Muscle layer of colon (tissue), 2 donors: Measurements from ENCODE around the gene ZNF79.

Experiments used
- H3K27ac ChIP-seq: one replicate; pipeline ENCODE4 v1.7.0; 2013; ENCODE audit warnings: low read depth, mild to moderate bottlenecking, low read length, moderate library complexity
- H3K27me3 ChIP-seq, 2 donors: one replicate each; pipeline ENCODE4 v1.7.0; 2013; ENCODE audit warnings: low read length in 2 of 2, mild to moderate bottlenecking in 2 of 2; ENCODE audit not compliant: insufficient read depth in 2 of 2, control insufficient read depth in 1 of 2
- H3K36me3 ChIP-seq: one replicate; pipeline ENCODE4 v1.7.0; 2013; ENCODE audit warnings: mild to moderate bottlenecking, low read length; ENCODE audit not compliant: insufficient read depth
- H3K4me1 ChIP-seq: one replicate; pipeline ENCODE4 v1.7.0; 2013; ENCODE audit warnings: mild to moderate bottlenecking, low read length; ENCODE audit not compliant: insufficient read depth
- H3K4me3 ChIP-seq, 2 donors: one replicate each; pipeline ENCODE4 v1.7.0; 2013; ENCODE audit warnings: low read length in 2 of 2, low read depth in 1 of 2, mild to moderate bottlenecking in 1 of 2, moderate library complexity in 1 of 2
- H3K9ac ChIP-seq: one replicate; pipeline ENCODE4 v1.7.0; 2013; ENCODE audit warnings: low read length
- H3K9me3 ChIP-seq: one replicate; pipeline ENCODE4 v1.7.0; 2013; ENCODE audit warnings: mild to moderate bottlenecking, low read length
- donor health status: abdominal sarcoma.
- donor health status: Adenocarcinoma of cecum.

ZNF79 gene

GRCh38 chr9:127423934-127424675 is at the start of gene ZNF79:
Gene ZNF79 (plus strand): TSS chr9:127424382. CDS start chr9:127424788, 406 bp downstream.
- peaks cover 9% of the 10 kb centered on the region for H3K36me3 ChIP-seq
- H3K4me3 ChIP-seq = peak within 1 kb of the TSS; percentile 93
- H3K27me3 ChIP-seq = no peaks in the 10 kb centered on the region
- H3K9ac ChIP-seq = peak within 1 kb of the TSS; percentile 69
- peaks cover 36% of the 10 kb centered on the region for H3K4me1 ChIP-seq
- H3K27ac ChIP-seq = peak within 1 kb of the TSS; percentile 64
- H3K9me3 ChIP-seq = no peaks in the 10 kb centered on the region

- no peaks in the 10 kb centered on the region for H3K9me3 ChIP-seq
- H3K36me3 ChIP-seq = no peaks in the 10 kb centered on the region
- no peak overlapping the region for H3K4me3 ChIP-seq
- no peak overlapping the region for H3K27ac ChIP-seq
- H3K27me3 ChIP-seq = no peaks in the 10 kb centered on the region
- no peak overlapping the region for H3K9ac ChIP-seq
- H3K4me1 ChIP-seq = no peaks in the 10 kb centered on the region
Measured at GRCh38 chr9:127380479-127380878, 43.7 kb upstream of the ZNF79 start.

- Histone ChIP-seq H3K27ac (no peak overlapping the region), H3K9me3 (no peaks in the 10 kb centered on the region), H3K27me3 (no peaks in the 10 kb centered on the region), H3K4me3 (no peak overlapping the region), H3K36me3 (no peaks in the 10 kb centered on the region), H3K4me1 (no peaks in the 10 kb centered on the region), H3K9ac (no peak overlapping the region)
Measured at GRCh38 chr9:127382541-127382940, 41.6 kb upstream of the ZNF79 start.

- Histone ChIP-seq H3K9me3 (no peaks in the 10 kb centered on the region), H3K36me3 (no peaks in the 10 kb centered on the region), H3K27ac (no peak overlapping the region), H3K9ac (no peak overlapping the region), H3K4me3 (no peak overlapping the region), H3K4me1 (peaks cover 8% of the 10 kb centered on the region), H3K27me3 (no peaks in the 10 kb centered on the region)
Measured at GRCh38 chr9:127384016-127384730, 40.0 kb upstream of the ZNF79 start.

GRCh38 chr9:127384901-127385300 is 39.3 kb upstream of the ZNF79 start:
- Histone ChIP-seq H3K27ac (no peak overlapping the region), H3K36me3 (no peaks in the 10 kb centered on the region), H3K4me3 (no peak overlapping the region), H3K4me1 (peaks cover 8% of the 10 kb centered on the region), H3K9ac (no peak overlapping the region), H3K9me3 (no peaks in the 10 kb centered on the region), H3K27me3 (no peaks in the 10 kb centered on the region)

GRCh38 chr9:127386249-127386648 is 37.9 kb upstream of the ZNF79 start:
- H3K27ac ChIP-seq = no peak overlapping the region
- no peaks in the 10 kb centered on the region for H3K27me3 ChIP-seq
- no peaks in the 10 kb centered on the region for H3K36me3 ChIP-seq
- no peak overlapping the region for H3K4me3 ChIP-seq
- no peak overlapping the region for H3K9ac ChIP-seq
- H3K4me1 ChIP-seq = peaks cover 8% of the 10 kb centered on the region
- H3K9me3 ChIP-seq = no peaks in the 10 kb centered on the region

GRCh38 chr9:127386981-127387380 is 37.2 kb upstream of the ZNF79 start:
- Histone ChIP-seq H3K4me1 (peaks cover 8% of the 10 kb centered on the region), H3K27ac (no peak overlapping the region), H3K4me3 (no peak overlapping the region), H3K27me3 (no peaks in the 10 kb centered on the region), H3K36me3 (no peaks in the 10 kb centered on the region), H3K9ac (no peak overlapping the region), H3K9me3 (no peaks in the 10 kb centered on the region)

GRCh38 chr9:127388037-127388855 is 35.9 kb upstream of the ZNF79 start:
- Histone ChIP-seq H3K36me3 (no peaks in the 10 kb centered on the region), H3K4me1 (peaks cover 8% of the 10 kb centered on the region), H3K4me3 (no peak overlapping the region), H3K9me3 (no peaks in the 10 kb centered on the region), H3K27ac (no peak overlapping the region), H3K27me3 (no peaks in the 10 kb centered on the region), H3K9ac (no peak overlapping the region)

GRCh38 chr9:127388856-127389238 is 35.3 kb upstream of the ZNF79 start:
- Histone ChIP-seq H3K9ac (no peak overlapping the region), H3K27ac (no peak overlapping the region), H3K36me3 (no peaks in the 10 kb centered on the region), H3K4me1 (peaks cover 8% of the 10 kb centered on the region), H3K9me3 (no peaks in the 10 kb centered on the region), H3K27me3 (no peaks in the 10 kb centered on the region), H3K4me3 (no peak overlapping the region)

GRCh38 chr9:127389381-127390247 is 34.6 kb upstream of the ZNF79 start:
- Histone ChIP-seq H3K36me3 (no peaks in the 10 kb centered on the region), H3K4me1 (peaks cover 8% of the 10 kb centered on the region), H3K9me3 (no peaks in the 10 kb centered on the region), H3K27ac (no peak overlapping the region), H3K4me3 (no peak overlapping the region), H3K27me3 (no peaks in the 10 kb centered on the region), H3K9ac (no peak overlapping the region)

- H3K4me3 ChIP-seq = no peak overlapping the region
Measured at GRCh38 chr9:127390248-127390545, 34.0 kb upstream of the ZNF79 start.

More at GRCh38 chr9:127390248-127390545, 34.0 kb upstream of the ZNF79 start:
- Histone ChIP-seq H3K9ac (no peak overlapping the region), H3K27ac (no peak overlapping the region), H3K36me3 (no peaks in the 10 kb centered on the region), H3K4me1 (peaks cover 8% of the 10 kb centered on the region), H3K27me3 (no peaks in the 10 kb centered on the region), H3K9me3 (no peaks in the 10 kb centered on the region)
